Natural killer cell (primary cell): ENCODE measurements around the gene PPP5C. TPM values are rescaled to one million over a fixed set of nuclear protein-coding genes. Genes with fewer than 3 reads are reported as not detected.

Experiments
- ATAC-seq, 3 donors: fragments of 150-1000 bp in 2 of 3; fragments of 200-7000 bp in 1 of 3; cut with Tn5 transposase; 1 replicate in 1 of 3; 2 replicates in 2 of 3; pipeline ENCODE4 v1.10.0; 2021; ENCODE audit warnings: mild to moderate bottlenecking in 2 of 3, moderate library complexity in 2 of 3
- DNase-seq, 2 donors: peaks; one replicate each; pipeline versions ENCODE4 v3.0.0 to v3.0.0-alpha.2; 2013 to 2021; ENCODE audit warnings: mixed read lengths in 1 of 2
- H3K27ac ChIP-seq: one replicate; pipeline ENCODE4 v1.5.1; 2013; ENCODE audit warnings: mild to moderate bottlenecking, low read length
- H3K27me3 ChIP-seq: one replicate; pipeline ENCODE4 v1.6.1; 2013; ENCODE audit warnings: low read length; ENCODE audit not compliant: control insufficient read depth, insufficient read depth
- H3K36me3 ChIP-seq: one replicate; pipeline ENCODE4 v1.6.1; 2013; ENCODE audit warnings: low read length; ENCODE audit not compliant: control insufficient read depth, insufficient read depth
- H3K4me1 ChIP-seq: one replicate; pipeline ENCODE4 v1.6.1; 2013; ENCODE audit warnings: low read length; ENCODE audit not compliant: control insufficient read depth, insufficient read depth
- H3K4me3 ChIP-seq: one replicate; pipeline ENCODE4 v1.5.1; 2013; ENCODE audit warnings: low read length
- H3K9me3 ChIP-seq: one replicate; pipeline ENCODE4 v1.6.1; 2013; ENCODE audit warnings: low read length; ENCODE audit not compliant: control insufficient read depth, insufficient read depth
- H3K27ac Mint-ChIP-seq, 2 donors: one replicate each; pipeline ENCODE4 v1.8.0; 2022; ENCODE audit warnings: mild to moderate bottlenecking in 2 of 2, mixed read lengths in 2 of 2, moderate library complexity in 1 of 2
- H3K27me3 Mint-ChIP-seq, 2 donors: one replicate each; pipeline ENCODE4 v1.8.0; 2022; ENCODE audit warnings: low read depth in 2 of 2, mixed read lengths in 2 of 2
- H3K36me3 Mint-ChIP-seq: one replicate; pipeline ENCODE4 v1.8.0; 2022; ENCODE audit warnings: mixed read lengths
- H3K4me1 Mint-ChIP-seq, 2 donors: one replicate each; pipeline ENCODE4 v1.8.0; 2022; ENCODE audit warnings: mixed read lengths in 2 of 2
- H3K4me3 Mint-ChIP-seq: one replicate; pipeline ENCODE4 v1.8.0; 2022; ENCODE audit warnings: mild to moderate bottlenecking, moderate library complexity, mixed read lengths
- H3K9me3 Mint-ChIP-seq, 2 donors: one replicate each; pipeline ENCODE4 v1.8.0; 2022; ENCODE audit warnings: mixed read lengths in 2 of 2
- WGBS: methylation state at CpG from one replicate; pipeline ENCODE4 v1.1.7; 2013; ENCODE audit warnings: missing lambda C conversion rate; ENCODE audit not compliant: insufficient coverage; 5-methylcytosine and 5-hydroxymethylcytosine counted together
- intact Hi-C: fragments of 100-400 bp; cut with micrococcal nuclease; formaldehyde crosslinking; loops from one replicate; pipeline ENCODE4 v1.14.2; 2022
- total RNA-seq, 4 donors: library from RNA; stranded (reverse); fragments of 120-200 nt in 1 of 4; gene quantifications; one replicate each; pipeline versions ENCODE4 v1.2.3 to v1.2.4, GENCODE V29; 2013 to 2022
- TF ChIP-seq, protein P1 (sequence below): fragments of 200-600 bp; IDR thresholded peaks from one replicate; pipeline ENCODE4 v1.8.0; 2022; ENCODE audit warnings: antibody characterized with exemption

Gene PPP5C
- total RNA-seq, 3 donors from 2014 or later (not counting 1 experiment from before 2014, with no cell fraction given): 95.4 to 106 (median 98.4) TPM

DNA sequence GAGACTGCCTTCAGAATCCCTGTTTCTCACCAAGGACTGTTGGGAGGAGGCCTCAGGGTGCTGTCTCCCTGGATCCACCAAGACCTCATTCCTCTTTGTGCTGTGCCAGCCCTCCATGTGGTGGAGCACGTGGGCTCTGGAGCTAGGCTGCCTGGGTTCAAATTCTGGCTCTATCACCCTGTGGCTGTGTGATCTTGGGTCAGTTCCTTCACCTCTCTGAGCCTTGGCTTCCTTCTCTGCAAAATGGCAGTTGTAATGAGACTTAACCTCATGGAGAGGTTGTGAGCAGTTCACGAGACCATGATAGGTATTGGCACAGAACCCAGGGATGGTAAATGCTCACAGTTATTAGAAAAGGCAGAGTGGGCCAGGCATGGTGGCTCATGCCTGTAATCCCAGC lies 75.5 kb downstream of the PPP5C start:
- Mint-ChIP-seq H3K36me3 (no peaks in the 10 kb centered on the region), H3K4me3 (no peak overlapping the region), H3K27me3 (peaks cover 16 to 19% of the 10 kb centered on the region in 2 donors), H3K27ac (no peak overlapping the region), H3K9me3 (no peaks in the 10 kb centered on the region), H3K4me1 (peaks cover 9 to 13% of the 10 kb centered on the region in 2 donors)
- no peak for DNase-seq
- Histone ChIP-seq H3K27me3 (peaks cover 20% of the 10 kb centered on the region), H3K4me3 (no peak overlapping the region), H3K36me3 (no peaks in the 10 kb centered on the region), H3K4me1 (peaks cover 9% of the 10 kb centered on the region), H3K9me3 (no peaks in the 10 kb centered on the region), H3K27ac (no peak overlapping the region)
- TF ChIP-seq, protein P1, sequence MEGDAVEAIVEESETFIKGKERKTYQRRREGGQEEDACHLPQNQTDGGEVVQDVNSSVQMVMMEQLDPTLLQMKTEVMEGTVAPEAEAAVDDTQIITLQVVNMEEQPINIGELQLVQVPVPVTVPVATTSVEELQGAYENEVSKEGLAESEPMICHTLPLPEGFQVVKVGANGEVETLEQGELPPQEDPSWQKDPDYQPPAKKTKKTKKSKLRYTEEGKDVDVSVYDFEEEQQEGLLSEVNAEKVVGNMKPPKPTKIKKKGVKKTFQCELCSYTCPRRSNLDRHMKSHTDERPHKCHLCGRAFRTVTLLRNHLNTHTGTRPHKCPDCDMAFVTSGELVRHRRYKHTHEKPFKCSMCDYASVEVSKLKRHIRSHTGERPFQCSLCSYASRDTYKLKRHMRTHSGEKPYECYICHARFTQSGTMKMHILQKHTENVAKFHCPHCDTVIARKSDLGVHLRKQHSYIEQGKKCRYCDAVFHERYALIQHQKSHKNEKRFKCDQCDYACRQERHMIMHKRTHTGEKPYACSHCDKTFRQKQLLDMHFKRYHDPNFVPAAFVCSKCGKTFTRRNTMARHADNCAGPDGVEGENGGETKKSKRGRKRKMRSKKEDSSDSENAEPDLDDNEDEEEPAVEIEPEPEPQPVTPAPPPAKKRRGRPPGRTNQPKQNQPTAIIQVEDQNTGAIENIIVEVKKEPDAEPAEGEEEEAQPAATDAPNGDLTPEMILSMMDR: no peak
- intact Hi-C loops: no loop called here
- 83% methylated on average over 2 of the region's 2 CpGs for WGBS
- no peak for ATAC-seq

DNA sequence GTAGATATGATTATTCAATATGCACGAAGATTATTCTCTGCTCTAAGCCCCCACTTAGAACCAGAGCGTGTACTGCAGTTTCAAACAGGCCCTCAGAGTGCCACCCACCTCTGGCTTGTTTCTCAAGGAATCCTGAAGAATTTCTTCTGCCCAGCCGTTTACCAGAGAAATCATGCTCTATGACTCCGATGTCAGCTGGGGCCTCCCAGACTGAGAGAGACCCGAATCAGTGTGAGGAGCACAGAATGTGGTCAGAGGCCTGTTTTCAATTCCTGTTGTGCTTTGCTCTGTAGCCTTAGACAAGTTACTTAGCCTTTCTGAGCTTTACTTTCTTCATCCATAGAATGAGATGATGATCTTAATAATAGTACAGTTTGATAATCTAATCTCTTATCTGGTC lies 76.3 kb downstream of the PPP5C start:
- no peaks in the 10 kb centered on the region for H3K9me3 Mint-ChIP-seq
- ATAC-seq: no peak
- 75% methylated on average over 5 of the region's 5 CpGs for WGBS

DNA sequence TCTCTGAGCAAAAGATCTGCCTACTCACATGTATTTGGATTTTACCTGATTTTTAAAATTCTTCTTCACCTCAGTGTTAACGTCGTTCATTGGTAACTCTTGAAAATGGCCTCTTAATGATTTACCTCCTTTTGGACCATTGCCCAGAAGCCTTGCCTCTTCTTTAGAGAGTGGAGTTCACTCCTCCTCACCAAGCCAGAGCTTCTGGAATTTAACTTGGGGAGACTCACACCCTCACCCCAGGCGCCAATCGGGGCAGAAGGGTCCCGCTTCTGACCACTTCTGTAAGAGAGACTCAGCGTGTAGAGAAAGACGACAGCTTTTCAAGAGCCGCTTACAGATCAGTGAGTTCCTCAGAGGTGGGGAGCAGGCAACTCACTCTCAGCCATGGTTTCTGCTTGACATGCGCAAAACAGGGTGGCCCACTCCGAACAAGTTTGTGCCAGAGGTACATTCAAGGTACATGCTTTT lies 79.2 kb downstream of the PPP5C start:
- Histone ChIP-seq H3K4me3 (no peak overlapping the region), H3K36me3 (no peaks in the 10 kb centered on the region), H3K27ac (no peak overlapping the region), H3K27me3 (peaks cover 30% of the 10 kb centered on the region), H3K9me3 (no peaks in the 10 kb centered on the region), H3K4me1 (peaks cover 21% of the 10 kb centered on the region)
- Mint-ChIP-seq H3K27ac (no peak overlapping the region), H3K4me1 (peaks cover 29 to 42% of the 10 kb centered on the region in 2 donors), H3K27me3 (peaks cover 31 to 36% of the 10 kb centered on the region in 2 donors), H3K4me3 (no peak overlapping the region), H3K36me3 (no peaks in the 10 kb centered on the region), H3K9me3 (no peaks in the 10 kb centered on the region)
- DNase-seq (no peak), ATAC-seq (no peak)
- TF ChIP-seq, protein P1: no peak
- WGBS: 16% methylated on average over 10 of the region's 10 CpGs
- intact Hi-C loops: no loop called here

More for the DNA sequence above, 76.3 kb downstream of the PPP5C start:
- no peak overlapping the region for H3K4me3 Mint-ChIP-seq
- Histone ChIP-seq H3K4me1 (peaks cover 11% of the 10 kb centered on the region), H3K27ac (no peak overlapping the region), H3K9me3 (no peaks in the 10 kb centered on the region), H3K27me3 (peaks cover 24% of the 10 kb centered on the region), H3K36me3 (no peaks in the 10 kb centered on the region), H3K4me3 (no peak overlapping the region)
- TF ChIP-seq, protein P1: no peak
- H3K27me3 Mint-ChIP-seq: peaks cover 25 to 26% of the 10 kb centered on the region in 2 donors
- no peaks in the 10 kb centered on the region for H3K36me3 Mint-ChIP-seq
- no peak for DNase-seq
- no peak overlapping the region for H3K27ac Mint-ChIP-seq
- H3K4me1 Mint-ChIP-seq: peaks cover 16 to 22% of the 10 kb centered on the region in 2 donors
- intact Hi-C loops: no loop called here
